GM19023 (cell line): ENCODE measurements around the gene ANKLE1.
A peak's percentile ranks its signal among the peaks of the same experiment; 100 is the strongest.
"Not testable (repeated sequence)": the region's sequence is repeated elsewhere in the genome, so short reads cannot be mapped to it uniquely, and the experiment has no call there.

Experiments
- ATAC-seq: cut with Tn5 transposase; IDR thresholded peaks from one replicate; pipeline ENCODE4 v1.9.1; 2021; ENCODE audit warnings: mild to moderate bottlenecking, moderate library complexity; ENCODE audit not compliant: unreplicated experiment

ANKLE1 gene

GRCh38 chr19:17246681-17247425 lies 34.8 kb upstream of the ANKLE1 start:
- ATAC-seq: no peak

GRCh38 chr19:17248011-17248776 lies 33.5 kb upstream of the ANKLE1 start:
- no peak for ATAC-seq

- no peak for ATAC-seq
Observed at GRCh38 chr19:17249887-17250548, 31.7 kb upstream of the ANKLE1 start.

- ATAC-seq: no peak
Observed at GRCh38 chr19:17254636-17255035, 27.1 kb upstream of the ANKLE1 start.

- no peak for ATAC-seq
Observed at GRCh38 chr19:17255150-17255621, 26.5 kb upstream of the ANKLE1 start.

DNA sequence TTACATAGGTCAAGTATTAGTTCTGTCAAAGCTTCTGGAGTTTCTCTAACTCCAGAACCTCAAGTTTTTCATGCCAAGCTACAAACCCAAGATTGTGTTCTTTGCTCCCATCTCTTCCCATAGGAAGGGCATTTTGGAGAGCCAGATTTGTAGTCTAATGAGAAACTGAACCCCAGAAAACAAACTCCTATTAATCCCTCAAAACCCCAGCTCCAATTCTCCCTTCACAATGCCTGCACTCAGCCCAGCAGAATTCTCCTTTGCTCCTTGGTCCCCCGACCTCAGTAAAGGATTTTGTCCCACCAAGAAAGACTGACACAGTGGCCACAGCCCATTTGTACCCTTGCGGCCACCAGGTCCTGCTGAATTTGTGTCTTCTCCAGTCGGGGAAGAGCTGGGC lies 25.6 kb upstream of the ANKLE1 start:
- ATAC-seq: no peak

DNA sequence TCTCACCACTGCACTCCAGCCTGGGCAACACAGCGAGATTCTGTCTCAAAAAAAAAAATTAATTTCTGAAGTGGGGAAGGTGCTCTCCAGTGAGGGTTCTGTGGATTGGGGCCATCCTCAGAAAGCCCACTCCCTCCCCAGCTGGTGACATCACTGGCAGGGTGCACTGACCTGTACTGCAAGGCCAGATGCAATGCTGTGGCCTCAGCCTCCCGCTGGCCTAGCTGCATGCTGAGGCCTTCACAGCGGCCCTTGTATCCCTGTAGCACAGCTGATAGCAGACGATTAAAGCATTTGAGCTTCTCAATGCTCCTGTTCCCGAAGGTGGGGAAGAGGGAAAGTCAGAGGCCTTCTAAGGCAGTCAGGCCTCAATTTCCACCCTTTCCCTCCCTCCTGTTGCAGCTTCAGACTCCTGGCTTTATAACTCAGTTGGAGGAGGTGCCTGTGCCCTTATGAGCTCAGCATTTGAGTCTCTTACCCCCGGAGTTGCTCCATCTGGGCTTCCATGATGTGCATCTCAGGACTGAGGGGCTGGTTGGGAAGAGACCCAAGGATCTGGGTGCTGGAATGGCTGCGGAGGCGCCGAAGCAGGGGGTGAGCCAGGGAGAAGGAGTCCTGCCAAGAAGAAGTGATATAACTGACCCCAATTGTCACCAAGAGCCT lies 22.5 kb upstream of the ANKLE1 start:
- no peak for ATAC-seq

DNA sequence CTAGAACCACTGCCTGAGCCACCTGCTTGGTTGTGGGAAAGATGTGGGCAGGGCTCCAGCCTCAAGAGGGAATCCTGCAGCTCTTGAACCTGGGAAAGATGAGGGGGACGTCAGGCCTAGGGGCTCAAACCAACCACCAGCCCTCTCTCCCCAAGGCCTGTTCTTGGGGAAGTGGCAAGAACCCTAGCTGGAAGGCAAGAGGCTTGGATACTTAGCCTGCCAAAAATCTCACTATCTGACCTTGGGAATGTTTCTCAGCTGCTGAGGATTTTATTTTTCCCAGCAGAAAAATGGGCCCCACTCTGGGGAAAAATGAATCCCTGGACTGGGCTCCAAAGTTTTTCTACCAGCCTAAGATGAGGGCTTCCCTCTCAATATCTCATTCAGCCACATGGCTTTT lies 21.8 kb upstream of the ANKLE1 start:
- ATAC-seq: no peak

- ATAC-seq: peak; percentile 72
Observed at GRCh38 chr19:17260842-17261325, 20.8 kb upstream of the ANKLE1 start.

- no peak for ATAC-seq
Observed at GRCh38 chr19:17262557-17262956, 19.1 kb upstream of the ANKLE1 start.

DNA sequence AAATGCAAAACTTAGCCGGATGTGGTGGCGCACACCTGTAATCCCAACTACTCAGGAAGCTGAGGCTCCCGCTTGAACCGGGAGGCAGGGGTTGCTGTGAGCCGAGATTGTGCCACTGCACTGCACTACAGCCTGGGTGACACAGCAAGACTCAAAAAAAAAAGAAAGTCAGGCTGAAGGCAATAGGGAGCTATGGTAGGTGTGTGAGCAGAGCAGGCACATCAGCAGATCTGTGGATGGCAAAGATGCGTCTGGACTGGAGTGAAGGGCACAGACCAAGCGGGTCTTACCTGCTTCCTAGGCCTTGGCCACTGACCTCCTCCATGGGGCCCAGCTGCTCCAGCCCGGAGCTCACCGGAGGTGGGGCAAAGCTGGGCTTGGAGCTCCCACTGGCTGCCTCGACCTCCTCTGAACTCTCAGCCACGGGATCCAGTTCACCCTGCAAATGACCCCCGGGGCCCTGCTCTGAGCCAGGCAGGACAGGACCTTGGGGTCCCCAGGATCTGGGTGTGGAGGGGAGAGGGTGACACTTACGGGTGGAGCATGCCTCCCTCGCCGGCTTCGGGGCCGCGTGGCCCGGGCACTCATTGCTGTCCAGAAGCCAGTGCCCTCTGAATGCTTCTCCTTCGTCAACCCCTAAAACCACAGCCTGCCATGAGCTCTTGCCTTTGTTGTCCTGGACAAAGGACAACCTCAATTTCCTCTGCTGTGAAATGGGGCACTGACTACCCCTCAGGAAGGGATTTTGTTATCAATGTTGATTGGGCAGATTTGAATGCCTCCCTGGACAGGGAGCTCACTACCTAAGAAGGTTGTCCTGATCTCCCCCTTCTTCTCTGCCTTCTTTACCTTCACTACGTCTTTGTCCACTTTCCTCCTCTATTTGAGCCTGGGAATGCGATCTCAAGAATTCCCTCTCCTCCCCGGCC lies 17.7 kb upstream of the ANKLE1 start:
- no peak for ATAC-seq

DNA sequence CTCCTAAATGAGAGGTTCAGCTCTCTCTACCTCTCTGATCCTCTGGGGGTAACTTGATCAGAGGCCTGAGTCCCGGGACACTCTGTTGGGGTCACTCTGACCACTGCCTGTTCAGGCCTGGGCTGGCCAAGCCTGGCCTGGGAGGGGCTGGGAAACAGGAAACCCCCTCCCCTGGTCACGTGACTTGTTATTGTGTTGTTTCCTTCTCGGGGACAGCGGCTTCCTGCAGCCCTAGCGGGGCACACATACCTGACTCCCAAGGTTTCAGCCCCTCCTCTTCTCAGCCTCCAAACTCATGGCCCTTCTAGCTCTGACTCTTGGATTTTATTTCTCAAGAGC lies 17.1 kb upstream of the ANKLE1 start, which contains the start of gene USHBP1:
TSS of gene USHBP1 (minus strand) at position 105 of the 339 bp plus-strand sequence. CDS start 446 bp downstream, outside the sequence.
- ATAC-seq: no peak

DNA sequence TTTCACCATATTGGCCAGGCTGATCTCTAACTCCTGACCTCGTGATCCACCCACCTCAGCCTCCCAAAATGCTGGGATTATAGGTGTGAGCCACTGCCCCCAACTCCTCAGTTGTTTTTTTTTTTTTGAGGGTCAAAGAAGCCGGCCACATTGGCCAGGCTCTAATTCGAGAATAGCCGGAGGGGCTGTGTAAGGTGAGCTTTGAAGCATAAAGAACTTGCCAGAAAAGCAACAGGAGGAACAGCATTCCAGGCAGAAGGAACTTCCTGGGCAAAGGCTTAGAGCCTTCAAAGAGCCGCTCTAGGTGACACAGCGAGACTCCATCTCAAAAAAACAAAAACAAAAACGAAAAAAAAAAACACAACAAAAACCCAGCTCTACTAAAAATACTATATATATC lies 15.7 kb upstream of the ANKLE1 start:
- no peak for ATAC-seq

- no peak for ATAC-seq
Observed at GRCh38 chr19:17266589-17266974, 15.1 kb upstream of the ANKLE1 start.

- ATAC-seq: peak; percentile 92
Observed at GRCh38 chr19:17266975-17267788, 14.5 kb upstream of the ANKLE1 start, which contains the start of gene BABAM1. Gene BABAM1 (plus strand): TSS chr19:17267443. CDS start chr19:17268807, 1,364 bp downstream.

DNA sequence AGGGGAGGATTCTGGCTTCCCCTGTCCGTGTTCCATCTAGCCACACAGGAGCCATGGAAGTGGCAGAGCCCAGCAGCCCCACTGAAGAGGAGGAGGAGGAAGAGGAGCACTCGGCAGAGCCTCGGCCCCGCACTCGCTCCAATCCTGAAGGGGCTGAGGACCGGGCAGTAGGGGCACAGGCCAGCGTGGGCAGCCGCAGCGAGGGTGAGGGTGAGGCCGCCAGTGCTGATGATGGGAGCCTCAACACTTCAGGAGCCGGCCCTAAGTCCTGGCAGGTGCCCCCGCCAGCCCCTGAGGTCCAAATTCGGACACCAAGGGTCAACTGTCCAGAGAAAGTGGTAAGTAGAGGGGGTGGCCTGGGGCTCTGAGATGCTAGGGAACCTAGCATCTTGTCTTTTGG lies 12.9 kb upstream of the ANKLE1 start:
- ATAC-seq: no peak

DNA sequence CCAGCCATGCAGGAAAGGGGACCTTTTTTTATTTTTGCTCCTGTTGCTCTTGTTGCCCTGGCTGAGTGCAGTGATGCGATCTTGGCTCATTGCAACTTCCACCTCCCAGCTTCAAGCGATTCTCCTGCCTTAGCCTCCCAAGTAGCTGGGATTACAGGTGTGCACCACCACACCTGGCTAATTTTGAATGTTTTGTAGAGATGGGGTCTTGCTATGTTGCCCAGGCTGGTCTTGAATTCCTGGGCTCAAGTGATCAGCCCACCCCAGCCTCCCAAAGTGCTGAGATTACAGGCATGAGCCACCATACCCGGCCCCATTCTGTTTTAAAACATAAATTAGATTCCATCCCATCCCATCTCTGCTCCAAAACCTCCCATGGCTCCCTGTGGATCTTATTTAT lies 6.8 kb upstream of the ANKLE1 start:
- not testable (repeated sequence) for ATAC-seq

DNA sequence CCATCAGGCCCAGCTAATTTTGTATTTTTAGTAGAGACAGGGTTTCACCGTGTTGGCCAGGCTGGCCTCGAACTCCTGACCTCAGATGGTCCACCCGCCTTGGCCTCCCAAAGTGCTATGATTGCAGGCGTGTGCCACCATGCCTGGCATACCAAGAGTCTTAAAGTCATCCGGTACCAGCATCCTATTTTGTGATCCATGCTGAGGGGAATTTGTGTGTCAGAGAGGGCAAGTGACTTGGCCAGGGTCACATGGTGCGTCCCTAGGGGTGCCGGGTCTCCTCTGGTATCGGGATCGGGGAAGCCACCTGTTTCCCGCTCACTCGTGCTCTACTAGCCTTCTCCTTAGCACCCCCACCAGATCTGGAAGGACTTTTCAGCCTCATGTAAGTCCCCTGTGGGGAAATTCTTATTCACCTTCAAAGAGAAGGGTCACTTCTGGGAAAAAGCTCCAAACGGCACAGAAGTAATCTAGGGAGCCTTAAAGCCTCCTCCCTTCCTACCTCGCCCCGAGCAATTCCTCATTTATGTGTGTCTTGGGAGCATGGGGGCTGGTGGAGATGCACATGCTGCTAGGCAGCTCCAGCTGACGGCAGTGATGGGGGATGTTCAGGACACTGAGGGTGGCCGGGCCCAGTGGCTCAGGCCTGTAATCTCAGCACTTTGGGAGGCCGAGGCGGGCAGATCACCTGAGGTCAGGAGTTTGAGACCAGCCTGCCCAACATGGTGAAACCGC lies 6.1 kb upstream of the ANKLE1 start:
- ATAC-seq: no peak
